Stimulated activated CD8-positive, alpha-beta memory T cell treated with anti-CD3 and anti-CD28 coated beads, Interleukin-12 subunit alpha, Interleukin-12 subunit beta, amount 100 ng/mL, for 1 hour (primary cell): Measurements from ENCODE around the gene EN1.

Source experiments
- DNase-seq: peaks from one replicate; pipeline ENCODE4 v3.0.0-alpha.2; 2020; ENCODE audit warnings: low read depth

The EN1 gene

DNA sequence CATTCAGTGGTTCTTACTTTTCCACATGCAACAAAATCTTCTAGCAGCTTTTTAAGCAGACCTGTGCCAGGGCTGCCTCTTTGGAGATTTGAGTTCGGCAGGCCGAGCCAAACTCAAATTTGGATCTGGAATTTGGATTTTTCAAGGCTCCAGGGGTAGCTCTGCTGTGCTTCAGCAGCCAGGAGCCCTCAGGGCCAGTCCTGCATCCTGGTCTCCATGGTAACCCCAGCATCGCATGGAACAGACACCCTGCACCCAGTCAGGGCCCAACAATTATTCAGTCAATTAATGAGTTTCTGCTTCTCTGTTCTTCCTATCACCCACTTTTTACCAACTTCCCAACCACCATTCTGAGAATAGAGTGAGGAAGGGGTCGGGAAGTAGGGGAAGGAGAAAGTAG is 30.0 kb downstream of the EN1 start:
- DNase-seq = no peak

GRCh38 chr2:118816669-118817068 is 30.8 kb downstream of the EN1 start:
- DNase-seq = no peak

DNA sequence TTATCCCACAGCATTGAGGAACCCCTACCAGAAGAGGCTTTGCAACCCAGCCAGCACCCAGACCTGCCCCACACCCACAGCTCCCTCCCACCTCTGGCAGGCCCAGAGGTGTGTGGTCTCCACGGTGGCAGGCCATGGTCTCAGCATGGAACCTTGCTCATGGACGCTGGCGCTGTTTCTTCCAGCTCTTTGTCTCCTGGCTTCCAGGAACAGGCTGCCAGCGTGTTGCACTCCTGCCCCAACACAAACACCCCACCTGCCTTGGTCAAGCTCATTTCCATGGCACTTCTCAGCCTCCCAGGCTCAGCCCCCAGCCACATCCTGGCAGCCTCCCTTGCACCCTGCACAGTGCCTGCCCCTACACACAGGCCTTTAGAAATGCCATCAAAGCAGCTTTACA is 31.7 kb downstream of the EN1 start:
- DNase-seq = no peak

GRCh38 chr2:118815314-118815713 is 32.1 kb downstream of the EN1 start:
- DNase-seq = no peak

GRCh38 chr2:118814368-118814767 is 33.1 kb downstream of the EN1 start:
- no peak for DNase-seq

GRCh38 chr2:118813601-118814339 is 33.7 kb downstream of the EN1 start:
- no peak for DNase-seq

DNA sequence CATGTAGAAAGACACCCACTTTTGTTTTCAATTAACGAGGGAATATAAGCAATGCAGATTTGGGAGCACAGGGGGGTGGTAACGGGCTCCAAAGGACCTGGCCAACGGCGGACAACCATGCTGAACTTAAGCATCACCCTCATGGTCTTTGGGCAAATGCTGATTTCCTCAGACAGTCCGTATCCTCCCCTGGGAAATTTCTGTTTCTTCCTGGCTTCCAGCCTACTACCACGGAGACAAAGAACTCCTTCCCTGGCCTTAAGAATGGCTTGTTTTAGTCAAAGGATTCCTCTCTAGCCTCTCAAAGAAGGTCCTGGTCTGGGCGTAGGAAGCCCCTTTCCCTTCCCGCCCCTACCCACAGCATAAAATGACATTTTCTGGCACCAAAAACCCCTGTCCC is 34.3 kb downstream of the EN1 start:
- no peak for DNase-seq

DNA sequence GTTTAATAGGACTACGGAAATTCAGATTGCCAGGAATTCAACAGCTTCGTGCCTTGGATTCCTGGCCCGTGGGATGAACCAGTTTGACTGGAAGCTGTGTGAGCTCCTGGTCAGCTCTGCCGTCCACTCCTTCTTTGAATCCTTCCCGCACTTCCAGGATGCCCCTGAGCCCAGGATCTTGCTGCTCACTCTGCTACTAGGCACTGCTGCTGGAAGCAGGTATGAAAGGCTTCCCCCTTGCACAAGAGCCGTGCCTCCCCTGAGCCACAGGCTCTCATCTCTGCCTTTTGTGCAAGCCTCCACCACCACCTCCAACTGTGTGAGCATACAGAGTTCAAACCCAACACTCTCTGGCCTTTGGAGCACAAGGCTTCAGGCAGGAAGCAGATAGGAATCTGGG is 34.9 kb downstream of the EN1 start:
- no peak for DNase-seq

DNA sequence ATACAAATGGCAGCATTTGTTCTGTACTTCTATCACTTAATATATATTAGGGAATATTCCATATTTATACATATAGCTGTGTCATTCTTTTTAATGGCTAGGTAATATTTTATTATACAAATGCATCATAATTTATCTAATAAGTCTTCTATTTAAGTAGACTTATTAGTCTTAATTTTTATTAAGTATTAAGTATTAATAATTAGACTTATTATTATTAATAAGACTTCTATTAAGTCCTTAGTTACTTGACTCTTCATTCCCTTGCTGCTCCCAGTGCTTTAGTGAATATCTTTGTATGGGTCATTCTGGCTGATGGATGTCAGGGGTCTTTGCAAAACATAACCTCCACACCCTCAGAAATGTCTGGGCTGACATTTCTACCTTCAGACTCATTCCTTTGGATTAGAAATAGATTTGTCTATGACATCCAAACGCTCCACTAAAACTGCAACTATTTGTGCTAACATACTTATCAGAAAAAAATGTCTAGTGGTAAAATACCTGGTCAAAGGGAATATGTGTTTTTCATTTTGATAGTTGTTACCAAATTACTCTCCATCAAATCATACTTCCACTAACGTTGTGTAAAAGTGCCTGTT is 35.8 kb downstream of the EN1 start:
- no peak for DNase-seq

DNA sequence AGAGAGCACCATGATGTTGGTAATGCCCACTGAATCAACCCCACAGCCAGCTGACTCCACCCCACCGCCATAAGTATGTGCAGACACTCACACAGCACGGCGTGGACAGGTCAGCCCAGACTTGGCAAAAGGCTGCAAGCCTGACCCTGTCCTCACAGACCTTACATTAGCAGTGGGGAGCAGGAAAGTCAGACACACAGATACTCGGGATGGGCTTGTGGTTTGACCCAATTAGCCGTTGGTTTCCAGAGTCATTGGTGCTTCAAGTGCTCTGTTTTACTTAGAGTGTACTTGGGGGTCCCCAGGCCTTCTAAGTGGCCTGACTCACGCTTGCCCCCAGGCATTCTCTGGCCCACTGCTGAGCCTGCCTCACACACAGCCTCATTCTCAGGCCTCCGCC is 36.7 kb downstream of the EN1 start:
- DNase-seq = no peak

DNA sequence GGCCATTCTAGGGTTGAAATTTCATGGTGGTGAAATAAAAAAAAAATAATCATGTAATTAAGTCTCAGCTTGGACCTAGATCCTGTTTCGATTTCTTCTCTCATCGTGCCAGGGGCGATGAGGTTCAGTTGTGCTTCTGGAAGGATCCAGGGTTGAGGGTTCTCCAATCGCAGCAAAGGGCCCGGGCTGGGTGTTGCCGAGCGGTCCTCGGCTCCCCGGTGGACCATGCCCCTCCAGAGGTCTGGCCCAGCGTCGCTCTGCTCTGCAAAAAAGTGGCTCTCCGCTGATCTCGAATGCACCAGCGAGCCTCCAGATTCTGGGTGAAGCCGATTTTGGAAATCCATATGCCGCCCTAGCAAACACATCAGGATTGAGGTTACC is 39.0 kb downstream of the EN1 start:
- DNase-seq = no peak

GRCh38 chr2:118807668-118808428 is 39.6 kb downstream of the EN1 start:
- no peak for DNase-seq

DNA sequence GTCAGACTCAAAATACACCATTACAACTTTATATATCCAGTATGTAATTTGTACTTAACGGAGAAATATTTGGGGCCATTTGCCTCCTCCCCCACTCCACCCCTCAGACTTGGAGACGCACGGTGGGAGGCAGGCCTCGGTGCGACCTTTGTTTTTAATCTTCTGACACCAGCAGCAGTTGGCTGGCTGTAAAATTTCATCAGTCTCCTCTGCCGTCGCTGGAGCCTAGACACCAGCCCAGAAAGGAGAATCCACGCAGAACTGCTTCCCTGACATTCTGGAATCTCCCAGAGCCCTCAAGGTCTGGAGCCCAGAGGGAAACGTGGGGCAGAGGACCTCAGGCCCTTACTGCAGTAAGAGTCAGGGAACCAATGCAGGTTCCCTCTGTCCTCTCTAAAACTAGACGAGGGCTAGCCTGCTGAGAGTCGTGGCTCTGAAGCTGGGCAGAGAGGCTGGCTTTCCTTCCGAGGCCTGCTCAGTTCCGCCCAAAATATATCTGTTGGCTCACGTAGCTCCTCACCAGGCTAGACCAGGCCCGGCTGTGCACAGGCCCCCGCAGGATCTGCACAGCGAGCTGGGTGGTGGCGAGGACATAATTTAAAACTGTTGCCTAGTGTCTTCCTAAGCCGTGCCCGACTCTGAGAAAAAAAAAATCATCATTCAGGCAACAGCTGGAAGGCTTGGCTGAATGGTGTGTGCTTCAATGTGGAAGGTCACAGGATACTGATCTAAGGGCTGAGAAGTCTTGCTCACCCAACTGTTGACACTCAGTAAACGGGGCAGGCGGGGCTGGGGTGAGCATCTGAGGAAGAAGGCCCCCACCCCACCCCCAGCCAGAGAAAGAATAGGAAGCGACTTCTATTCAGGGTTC is 40.4 kb downstream of the EN1 start:
- no peak for DNase-seq

GRCh38 chr2:118805064-118805690 is 42.3 kb downstream of the EN1 start:
- DNase-seq = no peak

DNA sequence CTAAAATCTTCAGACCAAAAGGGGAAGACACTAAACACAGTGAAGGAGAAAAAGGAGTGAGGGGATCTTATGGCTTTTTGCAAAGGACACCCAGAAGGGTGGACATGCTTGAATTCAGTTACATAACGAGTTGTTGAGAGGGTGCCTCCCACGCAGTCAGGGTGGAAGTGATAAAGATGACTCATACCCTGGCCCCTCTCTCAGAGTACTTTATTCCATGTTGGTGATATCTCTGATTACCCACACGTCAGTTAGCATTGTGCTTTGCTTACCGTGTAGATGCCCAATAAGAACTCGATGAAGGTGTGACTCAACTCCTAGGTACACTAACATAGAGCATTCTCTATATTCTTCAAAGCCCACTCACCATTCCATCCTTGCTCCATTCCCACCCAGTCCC is 44.4 kb downstream of the EN1 start:
- DNase-seq = no peak

DNA sequence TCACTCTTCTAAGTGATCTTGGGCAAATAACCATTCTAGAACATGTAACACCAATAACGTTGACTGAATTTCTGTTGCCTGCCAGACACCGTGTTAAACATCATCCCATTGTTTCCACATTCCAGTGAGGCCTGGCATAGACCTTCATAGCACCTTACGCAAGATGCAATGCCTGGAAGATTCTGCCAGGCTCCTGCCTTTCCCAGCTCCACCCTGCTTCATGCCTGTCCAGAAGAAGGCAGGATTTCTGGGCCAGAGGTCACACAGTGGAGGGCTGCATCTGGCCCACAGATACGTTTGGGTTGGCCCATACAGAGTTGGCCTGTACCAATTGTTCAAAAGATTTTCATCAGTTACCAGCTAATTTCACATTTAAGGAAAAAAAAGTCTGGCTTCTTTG is 46.3 kb downstream of the EN1 start:
- no peak for DNase-seq

DNA sequence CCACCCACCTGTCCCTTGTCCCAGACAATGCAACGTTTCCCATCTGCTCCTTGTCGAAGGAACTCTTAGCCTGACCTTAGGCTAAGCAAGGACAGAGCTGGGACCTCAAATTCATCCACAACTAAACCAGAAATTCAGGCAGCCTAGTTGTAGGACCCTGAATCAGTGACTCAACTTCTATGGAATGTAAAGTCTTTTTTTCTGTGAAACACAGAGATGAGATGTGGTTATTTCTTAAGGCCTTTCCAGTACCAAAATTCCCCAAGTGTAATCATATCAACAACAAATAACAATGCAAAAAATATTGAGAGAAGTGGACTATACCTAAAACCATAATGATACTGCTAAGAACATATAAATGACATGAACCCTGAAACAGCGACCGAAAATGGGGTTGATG is 46.7 kb downstream of the EN1 start:
- no peak for DNase-seq

GRCh38 chr2:118794546-118794945 is 52.9 kb downstream of the EN1 start:
- DNase-seq = no peak
